ENCODE measurements around the gene PARM1. TPM values are rescaled to one million over a fixed set of nuclear protein-coding genes. Genes with fewer than 3 reads are reported as not detected.

PARM1 gene
- total RNA-seq, 2 experiments from 2014 or later: not detected

DNA sequence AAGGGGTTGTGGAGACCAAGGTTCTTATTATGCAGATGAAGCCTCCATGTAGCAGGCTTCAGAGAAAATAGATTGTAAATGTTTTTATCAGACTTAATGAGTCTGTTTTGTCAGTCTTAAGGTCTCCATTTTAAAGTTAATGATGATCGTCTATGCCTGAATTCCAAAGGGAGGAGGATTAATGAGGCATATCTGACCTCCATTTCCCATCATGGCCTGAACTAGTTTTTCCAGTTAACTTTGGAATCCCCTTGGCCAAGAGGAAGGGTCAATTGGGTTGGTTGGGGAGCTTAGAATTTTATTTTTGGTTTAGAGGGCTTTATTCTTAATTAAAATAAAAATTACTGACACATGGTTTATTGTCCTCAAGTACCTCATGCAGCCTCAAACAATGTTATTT, 6.9 kb upstream of the PARM1 start:
- no peaks in the 10 kb centered on the region for H3K36me3 Mint-ChIP-seq (ENCODE audit: low read depth)
- H3K4me1 Mint-ChIP-seq: no peaks in the 10 kb centered on the region
- ChIA-PET CTCF (no interaction called here), POLR2A (no interaction called here)
- no peak overlapping the region for H3K27ac Mint-ChIP-seq
- H3K4me3 Mint-ChIP-seq: no peak overlapping the region
- H3K9me3 Mint-ChIP-seq: no peaks in the 10 kb centered on the region
- peaks cover 4% of the 10 kb centered on the region for H3K27me3 Mint-ChIP-seq
- DNase-seq: no peak

DNA sequence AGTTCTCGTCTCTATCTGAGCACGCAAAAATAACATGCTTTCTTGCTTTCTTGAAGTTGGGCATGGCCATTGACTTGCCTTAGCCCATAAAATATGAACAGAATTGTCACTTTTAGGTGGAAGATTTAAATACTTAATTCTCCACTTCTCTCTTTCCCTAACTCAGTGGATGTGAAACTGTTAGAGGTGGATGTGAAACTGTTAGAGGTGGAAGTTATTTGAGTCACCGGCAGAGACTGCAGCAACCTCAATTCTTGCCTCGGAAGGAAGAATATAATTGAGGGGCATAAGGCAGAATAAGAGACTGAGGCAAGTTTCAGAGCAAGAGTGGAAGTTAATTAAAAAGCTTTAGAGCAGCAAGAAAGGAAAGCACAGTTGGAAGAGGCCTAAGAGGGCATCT, 2.8 kb upstream of the PARM1 start:
- CTCF ChIA-PET: no interaction called here
- Mint-ChIP-seq H3K4me3 (no peak overlapping the region), H3K36me3 (ENCODE audit: low read depth) (no peaks in the 10 kb centered on the region), H3K4me1 (peaks cover 14% of the 10 kb centered on the region), H3K27ac (no peak overlapping the region), H3K9me3 (no peaks in the 10 kb centered on the region), H3K27me3 (peaks cover 43% of the 10 kb centered on the region)
- POLR2A ChIA-PET: no interaction called here
- DNase-seq: no peak

DNA sequence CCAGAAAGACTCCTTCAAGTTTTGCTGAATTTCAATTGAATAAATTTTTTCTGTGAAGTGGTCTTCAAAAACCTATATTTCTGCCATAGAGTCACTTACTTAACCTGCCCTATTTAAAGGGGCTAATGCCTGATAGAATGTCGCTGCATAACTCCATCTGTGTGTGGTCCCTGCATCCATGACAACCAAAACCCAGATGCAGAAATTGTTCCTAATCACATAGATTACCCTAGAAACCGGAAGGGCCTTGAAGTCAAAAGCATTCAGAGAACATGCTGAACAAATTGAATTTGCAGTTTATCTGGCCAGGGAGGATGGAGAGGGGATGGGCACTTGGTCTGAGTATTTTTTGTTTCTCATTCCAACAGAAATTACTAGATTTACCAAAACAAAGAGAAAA, 1.5 kb upstream of the PARM1 start:
- no peak overlapping the region for H3K4me3 Mint-ChIP-seq
- H3K27ac Mint-ChIP-seq: no peak overlapping the region
- no peaks in the 10 kb centered on the region for H3K9me3 Mint-ChIP-seq
- DNase-seq: no peak
- H3K36me3 Mint-ChIP-seq (ENCODE audit: low read depth): no peaks in the 10 kb centered on the region
- H3K4me1 Mint-ChIP-seq: peaks cover 14% of the 10 kb centered on the region
- peaks cover 46% of the 10 kb centered on the region for H3K27me3 Mint-ChIP-seq
- POLR2A ChIA-PET: no interaction called here
- CTCF ChIA-PET: no interaction called here

DNA sequence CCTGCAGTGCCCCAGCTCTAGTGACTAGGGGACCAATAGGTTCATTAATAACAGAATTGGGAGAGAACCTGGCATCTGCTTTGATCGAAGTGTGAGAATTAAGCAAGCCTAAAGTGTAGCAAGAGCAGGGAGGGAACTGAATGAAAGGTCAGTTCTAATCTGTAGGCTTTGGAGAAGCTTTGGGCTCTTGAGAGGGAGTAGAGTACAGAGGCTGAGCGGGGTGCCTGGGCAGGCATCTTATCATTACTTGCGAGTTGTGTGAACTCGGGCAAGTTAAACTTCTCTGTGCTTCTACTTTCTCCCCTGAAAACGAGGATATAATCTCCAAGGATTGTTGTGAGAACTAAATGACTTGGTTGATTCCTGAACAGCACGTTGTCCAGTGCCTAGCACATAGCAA, 906 bp upstream of the PARM1 start:
- Mint-ChIP-seq H3K4me3 (no peak overlapping the region), H3K4me1 (peaks cover 14% of the 10 kb centered on the region), H3K9me3 (no peaks in the 10 kb centered on the region), H3K36me3 (ENCODE audit: low read depth) (no peaks in the 10 kb centered on the region), H3K27ac (no peak overlapping the region), H3K27me3 (peaks cover 50% of the 10 kb centered on the region)
- DNase-seq: no peak
- CTCF ChIA-PET: no interaction called here
- POLR2A ChIA-PET: no interaction called here

DNA sequence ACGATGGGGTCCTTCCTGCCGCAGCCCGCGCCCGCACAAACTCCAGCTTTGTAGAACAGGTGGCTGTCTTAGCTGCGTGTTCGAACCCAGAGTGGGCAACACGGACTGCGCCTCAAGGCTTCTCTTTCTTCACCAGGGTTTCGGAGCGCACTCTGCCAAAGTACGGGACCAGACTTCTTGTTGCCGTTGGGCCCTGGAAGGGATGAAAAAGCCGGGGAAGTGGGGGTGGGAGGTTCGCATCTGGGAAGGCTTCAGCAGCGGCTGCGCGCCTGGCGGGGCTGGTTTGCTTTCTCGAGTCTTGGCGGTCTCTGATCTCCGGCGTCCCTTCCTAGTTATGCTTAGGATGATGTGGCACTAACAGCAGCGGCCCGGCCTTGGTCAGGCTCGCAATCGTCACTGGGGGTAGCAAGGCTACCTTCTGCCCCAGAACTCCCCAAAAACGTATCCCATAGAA, 673 bp downstream of the PARM1 start:
- Mint-ChIP-seq H3K27me3 (peaks cover 56% of the 10 kb centered on the region), H3K36me3 (ENCODE audit: low read depth) (no peaks in the 10 kb centered on the region), H3K9me3 (no peaks in the 10 kb centered on the region), H3K4me1 (peaks cover 14% of the 10 kb centered on the region), H3K4me3 (peak overlapping the region; percentile 33), H3K27ac (no peak overlapping the region)
- ChIA-PET POLR2A (no interaction called here), CTCF (no interaction called here)
- DNase-seq: no peak

DNA sequence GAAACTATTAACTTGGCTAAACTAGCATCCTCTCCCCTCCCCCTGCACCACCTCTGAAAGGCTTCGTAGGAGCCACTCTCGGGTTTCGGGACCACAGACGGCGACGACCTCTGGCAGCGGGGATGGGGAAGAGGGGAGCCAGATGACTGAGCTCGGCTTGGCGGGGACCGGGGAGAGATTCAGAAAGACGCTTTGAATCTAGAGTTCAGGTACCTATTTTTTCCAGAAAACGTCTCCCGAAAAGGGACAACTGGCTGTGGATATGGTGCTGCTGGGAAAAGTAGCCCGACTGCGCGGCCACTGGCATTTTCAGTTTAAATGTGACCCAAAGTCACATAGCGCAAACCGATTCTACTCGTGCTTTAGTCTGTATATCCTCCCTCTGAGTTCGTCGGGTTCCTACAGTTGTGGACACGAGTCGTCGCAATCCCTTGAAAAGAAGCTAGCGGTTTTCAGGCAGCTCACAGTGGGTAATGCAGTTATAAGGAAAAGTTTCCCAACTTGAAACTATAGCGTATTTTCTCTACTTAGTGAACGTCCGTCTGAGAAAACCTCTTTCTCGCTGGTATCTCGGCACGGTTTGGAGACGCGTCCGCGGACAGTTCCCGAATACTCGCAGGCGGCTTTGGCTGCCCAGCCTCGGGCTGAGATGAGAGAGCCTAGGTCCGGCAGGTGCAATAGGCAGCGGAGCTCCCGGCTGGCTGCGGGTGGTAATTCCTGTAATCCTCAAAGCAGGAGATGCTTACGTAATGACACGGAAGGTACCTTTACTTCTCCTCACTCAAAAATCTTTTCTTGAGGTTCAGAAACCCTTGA, 1.3 kb downstream of the PARM1 start:
- POLR2A ChIA-PET: no interaction called here
- DNase-seq: no peak
- H3K27ac Mint-ChIP-seq: no peak overlapping the region
- CTCF ChIA-PET: no interaction called here
- H3K27me3 Mint-ChIP-seq: peaks cover 56% of the 10 kb centered on the region
- no peaks in the 10 kb centered on the region for H3K36me3 Mint-ChIP-seq (ENCODE audit: low read depth)
- H3K4me3 Mint-ChIP-seq: peak overlapping the region; percentile 21
- H3K4me1 Mint-ChIP-seq: peaks cover 14% of the 10 kb centered on the region
- H3K9me3 Mint-ChIP-seq: no peaks in the 10 kb centered on the region

DNA sequence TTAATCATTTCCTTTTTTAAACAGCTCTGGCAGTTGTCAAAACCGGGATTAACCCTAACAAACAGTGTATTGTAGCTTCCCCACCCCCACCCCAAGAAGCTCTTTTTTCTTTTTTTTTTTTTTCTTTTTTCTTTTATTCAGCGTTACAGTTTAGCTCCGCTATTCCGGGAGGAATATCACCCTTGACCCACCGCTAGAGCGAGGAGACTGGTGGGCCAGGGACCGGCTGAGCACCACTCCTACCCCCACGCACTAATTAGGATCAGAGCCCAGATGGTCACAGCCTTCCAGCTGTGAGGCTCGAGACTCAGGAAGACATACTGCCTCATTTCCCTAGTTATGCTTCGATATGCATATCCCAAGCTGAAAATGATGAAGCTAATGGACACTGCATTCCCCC, 2.0 kb downstream of the PARM1 start:
- no peaks in the 10 kb centered on the region for H3K9me3 Mint-ChIP-seq
- H3K4me3 Mint-ChIP-seq: no peak overlapping the region
- no peak for DNase-seq
- H3K4me1 Mint-ChIP-seq: peaks cover 14% of the 10 kb centered on the region
- H3K27me3 Mint-ChIP-seq: peaks cover 56% of the 10 kb centered on the region
- CTCF ChIA-PET: no interaction called here
- H3K27ac Mint-ChIP-seq: no peak overlapping the region
- POLR2A ChIA-PET: no interaction called here
- no peaks in the 10 kb centered on the region for H3K36me3 Mint-ChIP-seq (ENCODE audit: low read depth)

DNA sequence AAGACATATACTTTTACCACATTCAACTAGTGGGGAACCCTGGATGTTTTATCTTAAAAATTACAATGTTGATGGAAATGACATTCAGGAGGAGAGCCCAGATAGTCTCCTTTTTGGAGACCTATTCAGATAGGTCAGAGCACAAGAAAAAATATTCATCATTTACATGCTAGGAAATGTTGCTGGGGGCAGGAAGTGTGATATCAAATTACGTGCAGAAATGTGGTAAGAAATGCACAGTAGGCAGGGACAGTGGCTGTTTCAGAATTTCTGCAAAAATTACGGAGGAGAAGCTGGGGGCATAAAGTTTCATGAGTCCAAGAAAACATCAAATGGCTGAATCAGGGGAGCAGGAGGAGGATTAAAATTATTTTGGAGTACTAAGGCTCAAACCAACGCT, 8.2 kb downstream of the PARM1 start:
- ChIA-PET POLR2A (no interaction called here), CTCF (no interaction called here)
- Mint-ChIP-seq H3K4me1 (no peaks in the 10 kb centered on the region), H3K4me3 (no peak overlapping the region), H3K27me3 (peaks cover 12% of the 10 kb centered on the region), H3K36me3 (ENCODE audit: low read depth) (no peaks in the 10 kb centered on the region), H3K9me3 (no peaks in the 10 kb centered on the region), H3K27ac (no peak overlapping the region)
- no peak for DNase-seq

DNA sequence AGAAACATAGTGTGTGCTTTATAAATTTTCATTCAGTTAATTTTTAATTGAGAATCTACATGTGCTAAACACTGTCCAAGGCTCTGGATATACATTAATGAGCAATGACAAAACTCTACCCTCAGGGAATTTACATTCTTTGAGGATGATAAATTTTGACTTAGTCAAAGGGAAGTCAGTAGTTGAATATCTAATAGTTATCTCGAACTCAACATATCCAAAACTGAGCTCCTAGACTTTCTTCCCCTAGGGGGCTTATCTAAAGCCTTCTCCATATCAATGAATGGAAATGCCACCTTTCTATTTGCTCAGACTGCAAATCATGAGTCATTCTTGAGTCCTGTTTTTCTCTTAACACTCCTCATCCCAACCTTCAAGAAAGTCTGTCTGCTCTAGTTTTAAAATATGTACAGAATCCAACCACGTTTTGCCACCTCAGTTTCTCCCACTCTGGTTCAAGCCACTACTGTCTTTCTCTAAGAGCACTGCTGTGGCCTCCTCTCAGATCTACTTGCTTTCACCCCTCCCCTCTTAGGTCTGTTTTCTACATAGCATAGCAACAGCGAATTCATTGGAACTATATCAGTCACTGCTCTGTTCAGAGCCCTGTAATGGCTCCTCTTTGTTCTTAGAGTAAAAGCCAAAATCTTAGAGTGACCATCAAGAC, 9.5 kb downstream of the PARM1 start:
- no peaks in the 10 kb centered on the region for H3K36me3 Mint-ChIP-seq (ENCODE audit: low read depth)
- H3K27me3 Mint-ChIP-seq: peaks cover 7% of the 10 kb centered on the region
- H3K27ac Mint-ChIP-seq: no peak overlapping the region
- POLR2A ChIA-PET: no interaction called here
- H3K9me3 Mint-ChIP-seq: no peaks in the 10 kb centered on the region
- no peak for DNase-seq
- no peak overlapping the region for H3K4me3 Mint-ChIP-seq
- CTCF ChIA-PET: no interaction called here
- no peaks in the 10 kb centered on the region for H3K4me1 Mint-ChIP-seq

DNA sequence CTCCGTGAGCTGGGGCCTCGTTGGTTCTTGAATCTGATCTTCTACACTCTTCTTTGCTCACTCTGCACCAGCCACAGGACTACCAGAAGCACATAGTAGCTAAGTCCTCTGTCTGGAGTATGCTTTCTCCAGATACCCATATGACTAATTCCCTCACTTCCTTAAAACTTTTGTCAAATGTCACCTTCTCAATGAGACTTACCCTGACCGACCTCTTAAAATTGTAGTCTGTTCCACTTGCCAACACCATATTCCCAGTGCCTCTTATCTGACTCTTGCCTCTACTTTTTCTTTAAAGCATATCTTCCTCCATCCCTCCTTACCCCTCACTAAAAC, 10.0 kb downstream of the PARM1 start:
- no peak for DNase-seq
- peaks cover 5% of the 10 kb centered on the region for H3K27me3 Mint-ChIP-seq
- no peaks in the 10 kb centered on the region for H3K4me1 Mint-ChIP-seq
- CTCF ChIA-PET: no interaction called here
- no peak overlapping the region for H3K27ac Mint-ChIP-seq
- no peaks in the 10 kb centered on the region for H3K36me3 Mint-ChIP-seq (ENCODE audit: low read depth)
- POLR2A ChIA-PET: no interaction called here
- H3K9me3 Mint-ChIP-seq: no peaks in the 10 kb centered on the region
- H3K4me3 Mint-ChIP-seq: no peak overlapping the region

DNA sequence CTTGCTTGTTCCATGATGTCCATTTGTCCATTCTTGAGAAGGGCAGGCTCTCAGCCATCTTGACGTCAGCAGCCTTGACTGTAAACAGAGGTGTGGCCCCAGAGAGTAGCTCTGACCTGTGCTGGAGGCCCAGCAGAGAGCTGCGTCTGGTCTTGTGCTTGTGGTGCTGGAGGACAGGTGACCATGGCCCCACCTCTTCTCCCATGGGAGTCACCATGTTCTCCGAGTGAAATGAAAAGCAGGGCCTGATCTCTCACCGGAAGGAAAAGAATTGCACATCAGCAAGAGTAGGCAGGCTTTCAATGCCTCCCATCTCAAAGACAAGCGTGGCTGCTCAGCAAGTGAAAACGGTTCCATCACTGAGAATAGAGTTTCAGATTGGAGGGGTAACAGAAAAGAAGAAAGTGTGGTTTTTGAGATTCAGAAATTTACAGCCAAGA, 11.5 kb downstream of the PARM1 start:
- H3K27ac Mint-ChIP-seq: no peak overlapping the region
- H3K36me3 Mint-ChIP-seq (ENCODE audit: low read depth): no peaks in the 10 kb centered on the region
- no peaks in the 10 kb centered on the region for H3K4me1 Mint-ChIP-seq
- H3K9me3 Mint-ChIP-seq: no peaks in the 10 kb centered on the region
- ChIA-PET CTCF (no interaction called here), POLR2A (no interaction called here)
- no peak for DNase-seq
- no peak overlapping the region for H3K4me3 Mint-ChIP-seq
- peaks cover 2% of the 10 kb centered on the region for H3K27me3 Mint-ChIP-seq

DNA sequence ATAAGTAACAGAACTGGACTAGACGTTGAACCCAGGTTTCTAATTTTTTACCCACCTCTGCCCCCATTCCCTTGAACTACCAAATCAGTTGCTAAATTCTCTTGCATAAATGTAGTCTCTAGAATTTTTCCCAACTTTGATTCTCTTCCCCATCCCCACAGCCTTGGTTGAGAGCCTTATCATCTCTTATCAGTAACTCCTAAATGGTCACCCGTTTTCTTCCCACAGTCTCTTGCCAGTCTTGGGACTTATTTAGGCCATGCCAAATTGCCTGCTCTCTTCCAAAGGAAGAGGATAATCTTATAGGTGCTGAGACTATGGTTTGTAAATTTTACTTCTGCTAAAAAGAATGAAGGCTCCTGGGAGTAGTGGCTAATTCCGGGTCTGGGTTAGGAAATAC, 13.3 kb downstream of the PARM1 start:
- ChIA-PET POLR2A (no interaction called here), CTCF (no interaction called here)
- Mint-ChIP-seq H3K27me3 (peaks cover 2% of the 10 kb centered on the region), H3K4me3 (no peak overlapping the region), H3K27ac (no peak overlapping the region), H3K36me3 (ENCODE audit: low read depth) (no peaks in the 10 kb centered on the region), H3K4me1 (no peaks in the 10 kb centered on the region), H3K9me3 (no peaks in the 10 kb centered on the region)
- DNase-seq: no peak

DNA sequence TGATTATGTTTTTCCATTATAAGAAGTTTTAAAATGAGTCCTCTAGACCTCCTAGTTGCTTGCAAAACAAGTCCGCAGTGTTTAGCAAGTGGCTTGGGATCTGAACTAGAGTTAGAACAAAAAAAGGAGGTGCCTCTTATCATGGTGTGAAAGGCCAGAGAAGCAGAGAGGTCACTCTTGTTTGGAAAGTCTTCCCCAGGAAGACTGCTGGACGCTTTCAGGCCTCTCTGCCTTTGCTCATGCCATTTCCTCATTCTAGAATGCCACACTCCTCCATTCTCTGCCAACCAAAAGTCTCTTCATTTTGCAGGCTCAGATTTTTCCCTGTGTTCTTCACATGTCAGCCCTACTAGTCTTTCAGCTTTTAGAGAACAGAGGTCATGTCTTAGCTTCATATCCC, 14.9 kb downstream of the PARM1 start:
- no peaks in the 10 kb centered on the region for H3K4me1 Mint-ChIP-seq
- H3K27ac Mint-ChIP-seq: no peak overlapping the region
- no peak overlapping the region for H3K4me3 Mint-ChIP-seq
- H3K27me3 Mint-ChIP-seq: no peaks in the 10 kb centered on the region
- H3K36me3 Mint-ChIP-seq (ENCODE audit: low read depth): no peaks in the 10 kb centered on the region
- ChIA-PET POLR2A (no interaction called here), CTCF (no interaction called here)
- no peaks in the 10 kb centered on the region for H3K9me3 Mint-ChIP-seq
- no peak for DNase-seq

DNA sequence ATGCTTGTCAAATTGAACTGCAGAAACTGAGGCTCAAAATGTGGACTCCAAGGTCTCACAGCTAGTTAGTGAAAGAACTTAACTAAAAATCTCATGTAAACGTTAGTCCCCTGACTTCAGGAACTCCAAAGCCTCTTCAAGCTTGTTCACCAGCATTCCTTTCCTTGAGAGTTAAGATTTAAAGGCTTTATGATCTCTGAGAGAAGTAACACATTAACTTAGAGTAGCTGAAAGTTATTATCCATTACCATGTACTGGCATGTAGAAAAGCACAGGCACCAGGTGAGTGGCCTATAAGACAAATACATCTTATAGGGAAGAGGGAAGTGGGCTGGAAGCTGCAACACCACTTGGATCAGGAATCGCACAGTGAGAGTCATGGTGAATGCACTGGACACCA, 15.3 kb downstream of the PARM1 start:
- Mint-ChIP-seq H3K9me3 (no peaks in the 10 kb centered on the region), H3K4me1 (no peaks in the 10 kb centered on the region), H3K27ac (no peak overlapping the region), H3K36me3 (ENCODE audit: low read depth) (no peaks in the 10 kb centered on the region), H3K4me3 (no peak overlapping the region), H3K27me3 (no peaks in the 10 kb centered on the region)
- DNase-seq: no peak
- ChIA-PET POLR2A (no interaction called here), CTCF (no interaction called here)
